Cardiac fibroblast (primary cell): ENCODE data around the gene ACTC1.
"Not testable (repeated sequence)": the region's sequence is repeated elsewhere in the genome, so short reads cannot be mapped to it uniquely, and the experiment has no call there.

Experiments used
- DNase-seq, 2 donors: peaks; one replicate each; pipeline versions ENCODE4 v3.0.0 to v3.0.0-alpha.2; 2010; ENCODE audit warnings: low read depth in 2 of 2
- H3K4me3 ChIP-seq, 2 donors: replicated peaks in 1 of 2; 1 replicate in 1 of 2; 2 replicates in 1 of 2; pipeline ENCODE4 v1.5.1; 2011; ENCODE audit warnings: low read depth in 2 of 2, low read length in 2 of 2, mild to moderate bottlenecking in 2 of 2, moderate library complexity in 1 of 2
- CTCF ChIP-seq: IDR thresholded peaks from one replicate; pipeline ENCODE4 v1.5.1; 2011; ENCODE audit warnings: low read depth, mild to moderate bottlenecking, low read length, inconsistent platforms

ACTC1 gene

GRCh38 chr15:34820110-34820509 is 24.8 kb upstream of the ACTC1 start:
- DNase-seq: no peak
- TF ChIP-seq CTCF: no peak
- H3K4me3 ChIP-seq: no peak overlapping the region

DNA sequence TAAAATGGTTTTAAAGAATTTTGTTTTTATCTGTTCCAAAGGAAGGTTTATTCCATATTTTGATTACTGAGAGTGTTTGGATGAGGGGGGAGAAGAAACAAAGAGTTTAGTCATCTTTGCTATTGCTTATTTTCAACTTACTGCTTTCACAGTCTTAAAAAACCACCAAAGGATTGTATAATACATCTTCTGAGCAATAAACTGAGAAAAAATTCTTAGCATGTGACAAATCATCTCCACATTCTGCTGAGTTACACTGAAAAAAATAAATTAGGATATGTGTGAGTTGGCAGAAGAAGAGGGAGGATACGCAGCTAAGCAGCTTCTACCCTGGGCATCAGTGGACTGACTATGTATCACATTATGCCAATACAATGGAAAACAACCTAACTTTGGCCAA is 23.2 kb upstream of the ACTC1 start:
- no peak for TF ChIP-seq CTCF
- no peak for DNase-seq
- H3K4me3 ChIP-seq: no peak overlapping the region

DNA sequence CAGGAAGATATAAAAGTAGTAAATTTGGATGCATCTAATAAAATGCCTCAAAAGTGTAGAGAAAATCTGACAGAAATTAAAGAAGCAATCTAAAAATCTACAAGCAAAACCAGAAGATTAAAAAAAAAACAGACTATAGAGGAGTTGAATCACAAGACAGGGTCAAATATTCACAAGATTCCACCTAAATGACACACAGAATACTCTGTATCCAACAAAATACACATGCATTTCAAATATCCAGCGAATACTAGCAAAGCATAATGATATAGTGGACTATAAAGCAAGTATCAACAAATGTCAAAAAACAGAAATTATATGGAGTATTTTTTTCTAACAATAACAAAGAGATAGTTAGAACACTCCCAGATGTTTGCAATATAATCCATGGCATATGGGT is 20.5 kb upstream of the ACTC1 start:
- no peak overlapping the region for H3K4me3 ChIP-seq
- TF ChIP-seq CTCF: no peak
- peak in 1 of 2 donors; percentile 18 for DNase-seq

- TF ChIP-seq CTCF: no peak
- no peak for DNase-seq
- H3K4me3 ChIP-seq: no peak overlapping the region
Observed at GRCh38 chr15:34813446-34814190, 18.3 kb upstream of the ACTC1 start.

- not testable (repeated sequence) for H3K4me3 ChIP-seq, DNase-seq
Observed at GRCh38 chr15:34812868-34813365, 17.6 kb upstream of the ACTC1 start.

GRCh38 chr15:34812369-34812768 is 17.0 kb upstream of the ACTC1 start:
- no peak overlapping the region for H3K4me3 ChIP-seq
- peak in 1 of 2 donors; percentile 70 for DNase-seq
- no peak for TF ChIP-seq CTCF

DNA sequence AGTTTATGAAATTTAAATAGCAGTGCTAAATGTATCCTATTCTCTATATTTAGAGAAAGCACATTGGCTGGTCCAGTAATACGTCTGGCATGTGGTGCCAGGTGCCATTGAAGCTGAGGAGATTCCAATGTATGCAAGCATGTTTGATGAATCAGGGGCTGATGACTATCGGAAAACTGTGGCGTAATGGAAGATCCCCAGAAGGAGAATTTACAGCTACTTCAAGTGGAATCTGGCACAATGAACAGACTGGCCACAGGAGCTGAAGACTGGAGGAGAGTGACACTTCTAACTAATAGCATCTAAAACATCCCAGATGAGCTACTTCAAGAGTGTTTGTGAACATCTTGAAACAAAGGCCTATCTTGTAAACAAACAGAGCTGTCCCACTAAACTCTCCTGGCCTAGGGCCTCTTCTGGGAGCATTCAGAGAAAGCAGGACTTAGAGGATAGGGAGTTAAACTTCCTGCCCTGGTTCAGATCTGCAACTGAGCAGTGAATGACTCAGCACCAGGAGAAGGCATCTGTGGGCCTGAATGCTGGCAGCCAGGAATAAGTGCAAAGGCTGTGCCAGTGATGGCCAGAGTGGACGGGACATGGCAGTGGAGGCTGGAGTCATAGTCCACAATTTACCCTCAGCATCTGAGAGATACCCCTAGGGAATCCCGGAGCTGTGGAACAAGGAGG is 15.2 kb upstream of the ACTC1 start:
- no peak overlapping the region for H3K4me3 ChIP-seq
- DNase-seq: peak; percentile 75 to 98
- no peak for TF ChIP-seq CTCF
